A673 (cell line): Measurements from ENCODE around the gene GRK1.

Experiments
- EZH2 ChIP-seq: fragments of 200-600 bp; sonication (generic); IDR thresholded peaks from 2 replicates; pipeline ENCODE4 v1.6.1; 2017; ENCODE audit warnings: borderline replicate concordance, low read depth, mild to moderate bottlenecking, mixed read lengths, antibody characterized with exemption, low read length; ENCODE audit not compliant: poor library complexity, severe bottlenecking
- TF ChIP-seq, protein P1 (sequence below): fragments of 300-800, 200-600 bp; sonication (generic); conservative IDR thresholded peaks from 2 replicates; pipeline ENCODE4 v1.5.1; 2017; ENCODE audit warnings: low read depth, mild to moderate bottlenecking, antibody characterized with exemption, low read length, moderate library complexity, mixed read lengths

DNA sequence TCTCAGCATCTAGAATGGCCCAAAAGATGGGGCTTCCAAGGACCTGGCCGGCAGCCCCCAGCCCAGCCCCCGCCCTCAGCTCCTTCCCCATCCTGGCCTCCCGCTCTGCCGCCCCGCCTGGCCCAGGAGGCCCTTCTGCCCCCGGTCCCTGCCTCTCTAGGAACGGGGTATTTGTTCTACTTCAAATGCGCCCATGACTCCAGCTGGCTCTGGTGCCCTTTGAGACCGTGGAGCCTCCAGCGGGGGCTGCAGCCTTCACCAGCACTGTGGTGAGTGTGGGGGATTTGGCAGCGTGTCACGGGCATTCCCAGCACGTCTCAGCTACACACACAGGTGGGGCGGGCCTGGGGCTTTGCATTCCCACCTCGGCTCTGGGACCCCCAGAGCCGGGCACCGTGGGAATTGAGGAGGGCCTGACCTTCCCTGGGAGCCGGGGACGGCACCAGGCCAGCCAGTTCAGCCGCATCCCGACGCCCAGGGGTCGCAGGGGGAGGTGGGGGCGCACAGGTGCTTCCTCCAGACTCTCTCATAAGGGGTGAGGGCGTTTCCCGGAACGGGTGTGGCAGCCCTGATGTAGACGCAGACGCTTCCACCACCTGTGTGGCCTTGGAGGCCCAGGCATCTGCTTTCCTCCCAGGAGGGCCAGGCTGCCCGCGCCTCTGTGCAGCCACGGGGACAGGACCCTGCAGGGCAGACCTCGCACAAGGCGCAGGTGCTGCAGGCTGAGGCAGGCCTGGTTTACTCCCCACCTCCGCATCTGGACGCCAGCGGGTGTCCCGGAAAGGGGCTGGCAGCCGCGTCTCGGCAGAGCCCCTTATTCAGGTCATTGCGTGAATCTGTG is 10.0 kb upstream of the GRK1 start:
- TF ChIP-seq EZH2 = no peak
- TF ChIP-seq, protein P1, sequence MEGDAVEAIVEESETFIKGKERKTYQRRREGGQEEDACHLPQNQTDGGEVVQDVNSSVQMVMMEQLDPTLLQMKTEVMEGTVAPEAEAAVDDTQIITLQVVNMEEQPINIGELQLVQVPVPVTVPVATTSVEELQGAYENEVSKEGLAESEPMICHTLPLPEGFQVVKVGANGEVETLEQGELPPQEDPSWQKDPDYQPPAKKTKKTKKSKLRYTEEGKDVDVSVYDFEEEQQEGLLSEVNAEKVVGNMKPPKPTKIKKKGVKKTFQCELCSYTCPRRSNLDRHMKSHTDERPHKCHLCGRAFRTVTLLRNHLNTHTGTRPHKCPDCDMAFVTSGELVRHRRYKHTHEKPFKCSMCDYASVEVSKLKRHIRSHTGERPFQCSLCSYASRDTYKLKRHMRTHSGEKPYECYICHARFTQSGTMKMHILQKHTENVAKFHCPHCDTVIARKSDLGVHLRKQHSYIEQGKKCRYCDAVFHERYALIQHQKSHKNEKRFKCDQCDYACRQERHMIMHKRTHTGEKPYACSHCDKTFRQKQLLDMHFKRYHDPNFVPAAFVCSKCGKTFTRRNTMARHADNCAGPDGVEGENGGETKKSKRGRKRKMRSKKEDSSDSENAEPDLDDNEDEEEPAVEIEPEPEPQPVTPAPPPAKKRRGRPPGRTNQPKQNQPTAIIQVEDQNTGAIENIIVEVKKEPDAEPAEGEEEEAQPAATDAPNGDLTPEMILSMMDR = no peak
